ENCODE data around the gene MINDY4B.
"Not testable (repeated sequence)": the region's sequence is repeated elsewhere in the genome, so short reads cannot be mapped to it uniquely, and the experiment has no call there.

GRCh38 chr3:150863921-150864320, 41.3 kb downstream of the MINDY4B start:
- not testable (repeated sequence) for TF ChIP-seq CTCF (IDR thresholded peaks at IDR 0.05; ENCODE audit: low read length); EZH2 (IDR thresholded peaks at IDR 0.05; ENCODE audit: borderline replicate concordance, low read length)
